ENCODE data around the gene ACOXL.

GRCh38 chr2:110852541-110853263 lies 120.3 kb downstream of the ACOXL start:
- TF ChIP-seq, protein P1, sequence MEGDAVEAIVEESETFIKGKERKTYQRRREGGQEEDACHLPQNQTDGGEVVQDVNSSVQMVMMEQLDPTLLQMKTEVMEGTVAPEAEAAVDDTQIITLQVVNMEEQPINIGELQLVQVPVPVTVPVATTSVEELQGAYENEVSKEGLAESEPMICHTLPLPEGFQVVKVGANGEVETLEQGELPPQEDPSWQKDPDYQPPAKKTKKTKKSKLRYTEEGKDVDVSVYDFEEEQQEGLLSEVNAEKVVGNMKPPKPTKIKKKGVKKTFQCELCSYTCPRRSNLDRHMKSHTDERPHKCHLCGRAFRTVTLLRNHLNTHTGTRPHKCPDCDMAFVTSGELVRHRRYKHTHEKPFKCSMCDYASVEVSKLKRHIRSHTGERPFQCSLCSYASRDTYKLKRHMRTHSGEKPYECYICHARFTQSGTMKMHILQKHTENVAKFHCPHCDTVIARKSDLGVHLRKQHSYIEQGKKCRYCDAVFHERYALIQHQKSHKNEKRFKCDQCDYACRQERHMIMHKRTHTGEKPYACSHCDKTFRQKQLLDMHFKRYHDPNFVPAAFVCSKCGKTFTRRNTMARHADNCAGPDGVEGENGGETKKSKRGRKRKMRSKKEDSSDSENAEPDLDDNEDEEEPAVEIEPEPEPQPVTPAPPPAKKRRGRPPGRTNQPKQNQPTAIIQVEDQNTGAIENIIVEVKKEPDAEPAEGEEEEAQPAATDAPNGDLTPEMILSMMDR (IDR thresholded peaks at IDR 0.05; ENCODE audit: low read depth, low read length, poor library complexity, severe bottlenecking) = no peak
- TF ChIP-seq EZH2phosphoT487 (IDR thresholded peaks at IDR 0.05; ENCODE audit: borderline replicate concordance, low read length) = no peak
